IMR-90 (cell line): ENCODE data around the gene SMAD7. TPM values are rescaled to one million over a fixed set of nuclear protein-coding genes. Genes with fewer than 3 reads are reported as not detected.

Experiments used
- ATAC-seq: fragments of 200-7000 bp; cut with Tn5 transposase; 2 replicates; pipeline ENCODE4 v1.9.1; 2020; ENCODE audit warnings: low read depth, mild to moderate bottlenecking, moderate library complexity
- BruUV-seq: library from RNA; stranded (reverse); fragments of 400-500 nt; replicated peaks from 2 replicates; lab custom pipeline; 2021; lab: Mats Ljungman, UMichigan
- CTCF ChIA-PET: fragments of 300-600 bp; formaldehyde crosslinking; extraction: SDS; loops from one replicate; lab custom pipeline; 2021; ENCODE audit warnings: antibody characterized with exemption; lab: Yijun Ruan, JAX
- POLR2A ChIA-PET: fragments of 300-600 bp; sonication (Branson Sonifier 250); formaldehyde crosslinking; loops from one replicate; lab custom pipeline; 2022; ENCODE audit warnings: antibody characterized with exemption; ENCODE audit not compliant: unreplicated experiment; lab: Charles Lee
- DNase-seq: peaks from one replicate; pipeline ENCODE4 v3.0.0; 2013
- H2AFZ ChIP-seq: replicated peaks from 2 replicates; pipeline ENCODE3; 2013; ENCODE audit warnings: low read length, mild to moderate bottlenecking; ENCODE audit not compliant: poor library complexity
- H2AK5ac ChIP-seq: 2 replicates; pipeline ENCODE4 v1.6.1; 2013; ENCODE audit warnings: low read depth, low read length, inconsistent platforms
- H2AK9ac ChIP-seq: replicated peaks from 2 replicates; pipeline ENCODE3; 2013; ENCODE audit warnings: mild to moderate bottlenecking, low read depth, low read length, moderate library complexity; ENCODE audit not compliant: poor library complexity
- H2BK120ac ChIP-seq: 2 replicates; pipeline ENCODE4 v1.6.1; 2013; ENCODE audit warnings: low read depth, low read length, inconsistent platforms
- H2BK15ac ChIP-seq: 3 replicates; pipeline ENCODE4 v1.6.1; 2013; ENCODE audit warnings: low read depth, low read length, inconsistent platforms
- H2BK20ac ChIP-seq: 2 replicates; pipeline ENCODE4 v1.6.1; 2013; ENCODE audit warnings: low read depth, mild to moderate bottlenecking, inconsistent platforms, low read length, moderate library complexity
- H2BK5ac ChIP-seq: 2 replicates; pipeline ENCODE4 v1.6.1; 2013; ENCODE audit warnings: mild to moderate bottlenecking, low read depth, low read length, inconsistent platforms; ENCODE audit not compliant: poor library complexity, severe bottlenecking
- H3K14ac ChIP-seq: replicated peaks from 2 replicates; pipeline ENCODE4 v1.6.1; 2013; ENCODE audit warnings: low read depth, low read length, inconsistent platforms
- H3K18ac ChIP-seq: 2 replicates; pipeline ENCODE4 v1.6.1; 2013; ENCODE audit warnings: low read depth, low read length, control low read depth
- H3K23ac ChIP-seq: 2 replicates; pipeline ENCODE4 v1.6.1; 2013; ENCODE audit warnings: low read depth, low read length, inconsistent platforms
- H3K27ac ChIP-seq: 2 replicates; pipeline ENCODE4 v1.5.1; 2013; ENCODE audit warnings: mild to moderate bottlenecking, control low read depth, low read length; ENCODE audit not compliant: insufficient read depth
- H3K27me3 ChIP-seq: 2 replicates; pipeline ENCODE4 v1.6.1; 2013; ENCODE audit warnings: low read length; ENCODE audit not compliant: control insufficient read depth, insufficient read depth
- H3K36me3 ChIP-seq: 2 replicates; pipeline ENCODE4 v1.6.1; 2013; ENCODE audit warnings: low read length, mixed read lengths; ENCODE audit not compliant: control insufficient read depth, insufficient read depth
- H3K4ac ChIP-seq: 2 replicates; pipeline ENCODE4 v1.6.1; 2013; ENCODE audit warnings: low read depth, low read length, inconsistent platforms
- H3K4me1 ChIP-seq: 2 replicates; pipeline ENCODE4 v1.6.1; 2013; ENCODE audit warnings: low read length, mixed read lengths; ENCODE audit not compliant: control insufficient read depth, insufficient read depth
- H3K4me2 ChIP-seq: 2 replicates; pipeline ENCODE4 v1.6.1; 2013; ENCODE audit warnings: low read depth, mild to moderate bottlenecking, control low read depth, low read length, moderate library complexity
- H3K4me3 ChIP-seq: 2 replicates; pipeline ENCODE4 v1.5.1; 2013; ENCODE audit warnings: low read depth, mild to moderate bottlenecking, control low read depth, low read length, moderate library complexity; ENCODE audit not compliant: insufficient read depth
- H3K56ac ChIP-seq: 2 replicates; pipeline ENCODE4 v1.6.1; 2013; ENCODE audit warnings: low read length, inconsistent platforms; ENCODE audit not compliant: insufficient read depth; ENCODE audit errors: extremely low read depth
- H3K79me1 ChIP-seq, 2 experiments: 2 replicates each; pipeline ENCODE4 v1.6.1; 2013; ENCODE audit warnings: low read length in 2 of 2, inconsistent platforms in 1 of 2, low read depth in 1 of 2
- H3K9ac ChIP-seq: 2 replicates; pipeline ENCODE4 v1.6.1; 2013; ENCODE audit warnings: low read depth, low read length, control low read depth
- H3K9me1 ChIP-seq: 2 replicates; pipeline ENCODE4 v1.6.1; 2013; ENCODE audit warnings: low read length, inconsistent platforms; ENCODE audit not compliant: insufficient read depth
- H3K9me3 ChIP-seq: 2 replicates; pipeline ENCODE4 v1.6.1; 2013; ENCODE audit warnings: low read length; ENCODE audit not compliant: control insufficient read depth, insufficient read depth
- H4K20me1 ChIP-seq: 2 replicates; pipeline ENCODE4 v1.6.1; 2013; ENCODE audit warnings: low read length, inconsistent platforms; ENCODE audit not compliant: insufficient read depth
- H4K5ac ChIP-seq: 2 replicates; pipeline ENCODE4 v1.6.1; 2013; ENCODE audit warnings: mild to moderate bottlenecking, low read depth, low read length, control low read depth
- H4K8ac ChIP-seq, 2 experiments: 2 replicates each; pipeline ENCODE4 v1.6.1; 2013; ENCODE audit warnings: low read depth in 2 of 2, low read length in 2 of 2, control low read depth in 1 of 2, inconsistent platforms in 1 of 2
- H4K91ac ChIP-seq: 2 replicates; pipeline ENCODE4 v1.6.1; 2013; ENCODE audit warnings: low read depth, low read length, inconsistent platforms; ENCODE audit not compliant: insufficient read depth
- WGBS, 2 experiments: methylation state at CpG; one replicate each; pipeline versions ENCODE4 v1.1.5 to v1.1.7; 2013; ENCODE audit warnings: missing lambda C conversion rate in 2 of 2; ENCODE audit not compliant: insufficient read length in 1 of 2; ENCODE audit errors: extremely low coverage in 2 of 2; 5-methylcytosine and 5-hydroxymethylcytosine counted together
- dilution Hi-C: fragments of 300-500 bp; cut with HindIII; formaldehyde crosslinking; loops from one replicate; pipeline ENCODE4 v1.14.3; 2018; ENCODE audit warnings: low sequenced_read_pairs; ENCODE audit not compliant: unreplicated experiment
- in situ Hi-C: fragments of 300-500 bp; cut with MboI; formaldehyde crosslinking; loops from 3 replicates; pipeline ENCODE4 v1.14.3; 2019; ENCODE audit warnings: low sequenced_read_pairs, inconsistent platforms, mixed read lengths
- intact Hi-C: fragments of 100-400 bp; cut with micrococcal nuclease; formaldehyde crosslinking; loops from 2 replicates; pipeline ENCODE4 v1.10.0; 2022
- polyA plus RNA-seq, 3 experiments: library from polyadenylated mRNA; depleted of rRNA; stranded (reverse); fragments of >200 nt; gene quantifications; 2 replicates each; pipeline ENCODE4 v1.2.3, GENCODE V29; 2012; ENCODE audit warnings: low replicate concordance in 1 of 3
- total RNA-seq: library from RNA; depleted of rRNA; stranded (reverse); fragments of >200 nt; gene quantifications from 2 replicates; pipeline ENCODE4 v1.2.3, GENCODE V29; 2012
- TF ChIP-seq, protein P1 (sequence below): fragments of 150-350 bp; IDR thresholded peaks from 2 replicates; pipeline ENCODE4 v1.6.1; 2016; ENCODE audit warnings: low read depth, mild to moderate bottlenecking, low read length, moderate library complexity, borderline replicate concordance

The SMAD7 gene
- total and polyA plus RNA-seq, 2 of the 4 experiments (the other 2 are of a cell fraction) = 15.8 to 17.6 TPM

DNA sequence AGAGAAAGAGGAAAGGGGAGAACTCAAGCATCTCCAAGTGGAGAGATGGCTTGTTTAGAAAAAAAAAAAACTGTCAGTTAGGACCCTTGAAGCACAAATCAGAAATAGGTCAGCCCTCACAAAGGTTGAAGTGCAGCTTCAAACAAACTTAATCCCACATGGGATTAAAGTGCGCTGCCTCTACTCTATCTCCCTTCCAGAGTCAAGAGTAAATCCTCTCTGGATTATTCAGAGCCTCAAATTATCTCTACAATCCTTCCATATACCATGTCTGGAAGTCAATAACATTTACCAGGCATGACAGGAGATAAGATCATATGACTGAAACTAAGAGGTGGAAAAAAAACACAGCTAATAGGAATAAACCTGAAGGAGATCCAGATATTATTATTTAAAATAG is 69.8 kb downstream of the SMAD7 start:
- in situ Hi-C loops (no loop called here), intact Hi-C loops (no loop called here), dilution Hi-C loops (no loop called here)
- H2AK9ac ChIP-seq = no peak overlapping the region
- H3K18ac ChIP-seq = no peak overlapping the region
- POLR2A ChIA-PET = no interaction called here
- BruUV-seq = no TSS peak
- no peak for ATAC-seq
- H2BK5ac ChIP-seq = no peak overlapping the region
- H3K9me3 ChIP-seq = no peaks in the 10 kb centered on the region
- CTCF ChIA-PET = no interaction called here
- H3K4me2 ChIP-seq = no peak overlapping the region
- H3K4me3 ChIP-seq = no peak overlapping the region
- no peaks in the 10 kb centered on the region for H3K36me3 ChIP-seq
- no peak overlapping the region for H4K5ac ChIP-seq
- H3K9me1 ChIP-seq = peaks cover 7% of the 10 kb centered on the region; the same call in 1 of the 2 replicates
- H3K79me1 ChIP-seq = no peaks in the 10 kb centered on the region
- H3K56ac ChIP-seq = no peak overlapping the region
- no peak overlapping the region for H4K91ac ChIP-seq
- no peak overlapping the region for H3K23ac ChIP-seq
- no peak overlapping the region for H2BK120ac ChIP-seq
- no peak overlapping the region for H3K27ac ChIP-seq
- no peaks in the 10 kb centered on the region for H4K20me1 ChIP-seq
- no peak overlapping the region for H2BK15ac ChIP-seq
- H3K9ac ChIP-seq = no peak overlapping the region
- no peak overlapping the region for H2AFZ ChIP-seq
- H4K8ac ChIP-seq = no peak overlapping the region
- H2BK20ac ChIP-seq = no peak overlapping the region
- no peak overlapping the region for H2AK5ac ChIP-seq
- no CpG with 5 or more reads among the region's 1 CpG for WGBS, 2 experiments
- no peak overlapping the region for H3K14ac ChIP-seq
- TF ChIP-seq, protein P1, sequence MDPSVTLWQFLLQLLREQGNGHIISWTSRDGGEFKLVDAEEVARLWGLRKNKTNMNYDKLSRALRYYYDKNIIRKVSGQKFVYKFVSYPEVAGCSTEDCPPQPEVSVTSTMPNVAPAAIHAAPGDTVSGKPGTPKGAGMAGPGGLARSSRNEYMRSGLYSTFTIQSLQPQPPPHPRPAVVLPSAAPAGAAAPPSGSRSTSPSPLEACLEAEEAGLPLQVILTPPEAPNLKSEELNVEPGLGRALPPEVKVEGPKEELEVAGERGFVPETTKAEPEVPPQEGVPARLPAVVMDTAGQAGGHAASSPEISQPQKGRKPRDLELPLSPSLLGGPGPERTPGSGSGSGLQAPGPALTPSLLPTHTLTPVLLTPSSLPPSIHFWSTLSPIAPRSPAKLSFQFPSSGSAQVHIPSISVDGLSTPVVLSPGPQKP = no peak
- no peak overlapping the region for H3K4ac ChIP-seq
- no peak for DNase-seq
- peaks cover 6% of the 10 kb centered on the region for H3K4me1 ChIP-seq
- H3K27me3 ChIP-seq = no peaks in the 10 kb centered on the region; the same call in 1 of the 2 replicates
